Esophagus squamous epithelium (tissue), 4 donors: ENCODE data around the gene PRRC2B.

Experiments used
- POLR2A ChIP-seq, 4 donors: fragments of 450-650 bp; IDR thresholded peaks; one replicate each; pipeline ENCODE4 v1.6.1; 2017; ENCODE audit warnings: antibody characterized with exemption in 4 of 4, mild to moderate bottlenecking in 4 of 4, moderate library complexity in 3 of 4
- TF ChIP-seq, protein P1 (sequence below), 6 experiments: fragments of 450-650 bp in 4 of 6; fragments of 200-600 bp in 2 of 6; sonication (generic) in 2 of 6; IDR thresholded peaks; one replicate each; pipeline ENCODE4 v1.5.1; 2016 to 2019; ENCODE audit warnings: antibody characterized with exemption in 6 of 6, mild to moderate bottlenecking in 4 of 6, moderate library complexity in 4 of 6

DNA sequence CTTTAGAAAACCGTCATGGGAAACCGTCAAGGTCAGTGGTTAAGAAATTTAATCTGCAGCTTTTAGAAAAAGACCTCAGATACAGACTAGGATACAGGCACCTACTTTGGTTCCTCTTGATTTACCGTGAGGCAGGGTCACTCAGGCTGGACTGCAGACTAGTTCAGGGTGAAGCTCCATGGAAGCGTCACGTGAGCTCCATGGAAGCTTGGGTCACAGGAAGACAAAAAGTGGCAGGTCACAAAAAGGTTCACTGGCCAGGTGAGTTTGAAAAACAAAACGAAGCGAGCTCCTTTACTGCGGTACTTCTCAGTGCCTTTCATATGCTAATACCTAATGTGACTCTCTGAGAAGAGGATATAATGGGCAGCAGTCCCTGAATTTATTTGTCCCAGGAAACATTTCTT lies 43.0 kb downstream of the PRRC2B start:
- TF ChIP-seq, protein P1, sequence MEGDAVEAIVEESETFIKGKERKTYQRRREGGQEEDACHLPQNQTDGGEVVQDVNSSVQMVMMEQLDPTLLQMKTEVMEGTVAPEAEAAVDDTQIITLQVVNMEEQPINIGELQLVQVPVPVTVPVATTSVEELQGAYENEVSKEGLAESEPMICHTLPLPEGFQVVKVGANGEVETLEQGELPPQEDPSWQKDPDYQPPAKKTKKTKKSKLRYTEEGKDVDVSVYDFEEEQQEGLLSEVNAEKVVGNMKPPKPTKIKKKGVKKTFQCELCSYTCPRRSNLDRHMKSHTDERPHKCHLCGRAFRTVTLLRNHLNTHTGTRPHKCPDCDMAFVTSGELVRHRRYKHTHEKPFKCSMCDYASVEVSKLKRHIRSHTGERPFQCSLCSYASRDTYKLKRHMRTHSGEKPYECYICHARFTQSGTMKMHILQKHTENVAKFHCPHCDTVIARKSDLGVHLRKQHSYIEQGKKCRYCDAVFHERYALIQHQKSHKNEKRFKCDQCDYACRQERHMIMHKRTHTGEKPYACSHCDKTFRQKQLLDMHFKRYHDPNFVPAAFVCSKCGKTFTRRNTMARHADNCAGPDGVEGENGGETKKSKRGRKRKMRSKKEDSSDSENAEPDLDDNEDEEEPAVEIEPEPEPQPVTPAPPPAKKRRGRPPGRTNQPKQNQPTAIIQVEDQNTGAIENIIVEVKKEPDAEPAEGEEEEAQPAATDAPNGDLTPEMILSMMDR (IDR thresholded peaks at IDR 0.05): no peak
- TF ChIP-seq POLR2A (IDR thresholded peaks at IDR 0.05): no peak
